Stimulated activated effector memory CD8-positive, alpha-beta T cell treated with anti-CD3 and anti-CD28 coated beads, Interleukin-12 subunit alpha, Interleukin-12 subunit beta, amount 100 ng/mL, for 72 hours (primary cell): ENCODE measurements around the gene TENM4.

ENCODE experiments used
- ATAC-seq: fragments of 150-1000 bp; cut with Tn5 transposase; 2 replicates; pipeline ENCODE4 v1.10.0; 2021
- DNase-seq, 2 donors: peaks; one replicate each; pipeline ENCODE4 v3.0.0; 2021 to 2022; ENCODE audit warnings: low spot score in 2 of 2
- H3K27ac Mint-ChIP-seq: one replicate; pipeline ENCODE4 v1.8.0; 2022; ENCODE audit warnings: mild to moderate bottlenecking, mixed read lengths
- H3K36me3 Mint-ChIP-seq: one replicate; pipeline ENCODE4 v1.8.0; 2022; ENCODE audit warnings: mild to moderate bottlenecking, mixed read lengths
- H3K4me1 Mint-ChIP-seq: one replicate; pipeline ENCODE4 v1.8.0; 2022; ENCODE audit warnings: mixed read lengths
- H3K4me3 Mint-ChIP-seq: one replicate; pipeline ENCODE4 v1.8.0; 2022; ENCODE audit warnings: mild to moderate bottlenecking, mixed read lengths
- H3K9me3 Mint-ChIP-seq: one replicate; pipeline ENCODE4 v1.8.0; 2022; ENCODE audit warnings: mixed read lengths

TENM4 gene

DNA sequence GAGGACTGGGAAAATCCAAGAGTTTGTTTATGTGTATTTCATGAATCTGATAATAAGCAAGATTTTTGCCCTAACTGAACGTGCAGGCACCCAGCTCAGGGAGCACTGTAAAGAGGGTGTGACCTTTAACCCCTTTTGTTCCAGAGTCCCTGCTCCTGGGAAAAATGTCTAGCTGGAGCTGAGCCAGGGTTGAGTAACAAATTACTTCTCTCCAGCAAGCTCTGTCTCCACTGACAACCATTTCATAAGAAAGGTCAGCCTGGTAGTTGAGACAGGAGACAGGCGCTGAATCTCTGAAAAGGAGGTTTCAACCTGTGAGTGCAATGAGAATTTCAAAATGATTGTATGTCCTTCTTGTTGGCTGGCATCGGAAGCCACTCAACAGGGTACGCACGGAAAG is 709.8 kb downstream of the TENM4 start:
- H3K9me3 Mint-ChIP-seq, result no peaks in the 10 kb centered on the region
- no peak overlapping the region for H3K27ac Mint-ChIP-seq
- no peaks in the 10 kb centered on the region for H3K4me1 Mint-ChIP-seq
- no peak for ATAC-seq
- no peaks in the 10 kb centered on the region for H3K36me3 Mint-ChIP-seq
- no peak for DNase-seq
- no peak overlapping the region for H3K4me3 Mint-ChIP-seq

DNA sequence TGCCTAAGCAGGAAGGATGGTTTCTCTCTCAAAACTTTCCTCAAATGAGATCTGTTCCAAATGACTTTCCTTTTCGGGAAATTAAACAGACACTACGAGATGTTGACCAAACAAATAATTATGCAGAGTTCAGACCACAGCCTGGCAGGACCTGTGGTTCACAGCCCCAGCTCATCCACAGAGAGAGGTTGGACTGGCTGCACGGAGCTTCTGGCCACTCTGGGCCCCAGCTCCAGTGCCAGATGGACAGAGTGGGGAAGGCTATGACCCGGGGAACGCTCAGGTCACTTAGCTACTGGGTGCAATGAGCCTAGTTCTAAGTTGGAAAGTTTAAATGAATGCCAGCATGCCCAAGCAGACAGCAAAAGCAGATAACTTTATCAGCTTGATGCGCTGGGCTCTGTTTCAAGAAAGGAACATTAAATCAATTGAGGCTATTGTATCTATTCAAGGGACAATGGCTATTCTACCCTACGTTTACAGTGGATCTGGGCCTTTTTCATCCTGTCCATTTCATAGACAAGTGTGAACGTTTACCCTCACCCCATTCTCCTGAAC is 710.5 kb downstream of the TENM4 start:
- DNase-seq (no peak), ATAC-seq (no peak)
- Mint-ChIP-seq H3K4me3 (no peak overlapping the region), H3K27ac (no peak overlapping the region), H3K9me3 (no peaks in the 10 kb centered on the region), H3K4me1 (no peaks in the 10 kb centered on the region), H3K36me3 (no peaks in the 10 kb centered on the region)

DNA sequence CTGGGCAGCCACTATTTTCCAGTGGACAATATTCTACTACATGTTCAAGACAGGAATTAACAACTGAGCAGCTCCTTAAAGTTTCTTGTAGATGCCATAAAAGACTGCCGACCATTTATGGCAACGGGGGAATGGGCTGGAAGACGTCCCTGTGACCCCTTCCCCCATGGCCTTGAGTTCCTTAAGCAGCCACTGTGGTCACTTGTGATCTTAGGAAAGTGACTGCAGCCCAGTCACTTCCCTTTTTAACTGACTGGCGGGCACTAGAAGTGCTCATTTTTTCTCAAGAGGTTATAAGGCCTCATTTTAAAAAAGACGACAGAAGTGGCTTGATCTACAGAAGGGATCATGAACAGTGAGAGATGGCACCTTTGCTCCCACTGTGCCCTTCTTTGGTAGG is 713.0 kb downstream of the TENM4 start:
- Mint-ChIP-seq H3K4me1 (no peaks in the 10 kb centered on the region), H3K27ac (no peak overlapping the region), H3K4me3 (no peak overlapping the region), H3K36me3 (no peaks in the 10 kb centered on the region), H3K9me3 (no peaks in the 10 kb centered on the region)
- DNase-seq (no peak), ATAC-seq (no peak)

DNA sequence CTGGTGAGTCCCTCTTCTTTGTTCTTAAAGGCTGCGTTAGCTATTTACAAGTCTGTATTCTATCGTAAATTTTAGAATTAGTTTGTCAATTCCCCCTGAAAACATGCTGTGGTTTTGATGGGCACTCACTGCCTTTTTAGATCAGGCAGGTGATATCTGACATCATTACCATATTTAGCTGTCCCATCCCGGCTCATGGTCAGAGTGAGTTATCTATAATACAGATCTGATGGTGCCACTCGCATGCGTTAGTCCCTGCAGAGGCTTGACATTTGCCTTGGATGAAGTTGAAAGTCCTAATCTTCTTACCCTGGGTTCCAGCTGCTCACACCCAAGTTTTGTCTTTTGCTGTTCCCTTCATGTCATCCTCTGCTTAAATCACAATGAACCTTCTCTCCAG is 715.6 kb downstream of the TENM4 start:
- Mint-ChIP-seq H3K4me3 (no peak overlapping the region), H3K9me3 (no peaks in the 10 kb centered on the region), H3K36me3 (no peaks in the 10 kb centered on the region), H3K4me1 (no peaks in the 10 kb centered on the region), H3K27ac (no peak overlapping the region)
- ATAC-seq (no peak), DNase-seq (no peak)

DNA sequence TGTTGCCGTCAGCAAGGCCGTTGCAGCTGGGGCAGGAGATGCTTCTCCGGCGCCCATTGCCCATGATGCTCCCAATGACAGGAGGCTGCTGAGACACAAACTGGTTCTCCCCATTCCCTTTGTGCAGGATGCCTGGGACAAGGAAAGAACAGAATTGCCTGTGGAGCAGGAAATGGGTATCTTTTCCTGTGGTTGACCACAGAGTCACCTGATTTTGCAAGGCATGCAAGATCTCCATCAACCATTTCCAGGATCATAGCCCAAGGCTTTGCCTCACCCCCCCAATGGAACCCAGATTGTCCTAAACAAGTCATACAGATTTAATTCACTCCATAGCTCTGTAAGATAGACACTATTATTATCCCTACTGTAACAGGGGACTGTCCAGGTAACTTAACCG is 718.0 kb downstream of the TENM4 start:
- no peak overlapping the region for H3K4me3 Mint-ChIP-seq
- H3K4me1 Mint-ChIP-seq, result no peaks in the 10 kb centered on the region
- H3K36me3 Mint-ChIP-seq, result no peaks in the 10 kb centered on the region
- no peak for DNase-seq
- H3K27ac Mint-ChIP-seq, result no peak overlapping the region
- H3K9me3 Mint-ChIP-seq, result no peaks in the 10 kb centered on the region
- no peak for ATAC-seq

DNA sequence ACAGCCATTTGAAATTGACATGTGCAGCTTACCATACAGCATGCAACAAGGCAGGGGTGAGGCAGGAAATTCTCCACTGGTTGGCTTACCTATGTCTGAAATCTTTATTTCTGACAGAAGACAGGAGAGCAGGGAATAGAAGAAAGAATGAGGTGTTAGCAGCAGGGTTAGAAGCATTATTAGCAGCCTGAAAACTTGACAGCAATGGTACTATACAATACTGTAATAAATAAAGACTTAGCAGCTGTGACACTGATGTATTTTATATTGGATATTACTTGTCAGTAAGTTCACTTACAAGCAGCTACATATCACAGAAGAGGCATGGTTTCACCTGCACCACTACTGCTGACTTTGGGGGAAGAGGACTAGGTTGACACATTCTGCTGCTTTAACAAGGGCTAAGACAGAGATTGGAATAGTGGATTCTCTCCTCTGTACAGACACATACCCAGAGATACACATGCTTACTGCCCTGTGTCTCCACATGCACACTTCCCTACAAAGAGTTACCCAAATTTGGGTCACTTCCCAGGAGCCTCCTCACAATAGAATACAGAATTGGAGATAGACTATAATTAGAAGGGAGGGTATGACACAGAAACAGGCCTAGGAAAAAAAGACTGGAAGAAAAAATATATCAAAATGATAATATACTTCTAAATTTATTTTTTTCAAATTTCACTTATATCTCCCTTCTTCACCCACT is 720.4 kb downstream of the TENM4 start:
- no peak for DNase-seq
- no peaks in the 10 kb centered on the region for H3K36me3 Mint-ChIP-seq
- no peak for ATAC-seq
- H3K9me3 Mint-ChIP-seq, result no peaks in the 10 kb centered on the region
- no peak overlapping the region for H3K4me3 Mint-ChIP-seq
- H3K27ac Mint-ChIP-seq, result no peak overlapping the region
- no peaks in the 10 kb centered on the region for H3K4me1 Mint-ChIP-seq

DNA sequence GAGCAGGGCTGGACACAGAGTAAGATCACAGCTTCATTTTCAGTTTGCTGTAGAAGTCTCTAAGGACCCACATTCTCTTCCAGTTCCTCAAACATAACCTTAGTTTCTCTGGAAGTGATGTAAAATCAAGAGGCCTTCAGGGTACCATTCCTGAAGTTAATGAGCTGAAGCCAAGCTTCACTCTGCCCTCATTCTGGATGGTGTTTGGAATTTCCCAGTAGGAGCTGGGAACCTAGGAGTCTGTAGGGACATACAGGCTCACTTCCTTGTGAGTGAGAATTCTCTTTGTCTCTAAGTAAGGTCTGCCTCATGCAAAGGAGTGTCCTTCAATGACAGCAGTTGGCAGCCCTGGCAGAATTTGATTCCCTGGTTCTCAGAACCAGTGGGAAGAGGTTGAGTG is 723.8 kb downstream of the TENM4 start:
- Mint-ChIP-seq H3K4me1 (no peaks in the 10 kb centered on the region), H3K36me3 (no peaks in the 10 kb centered on the region), H3K27ac (no peak overlapping the region), H3K4me3 (no peak overlapping the region), H3K9me3 (no peaks in the 10 kb centered on the region)
- DNase-seq (no peak), ATAC-seq (no peak)

DNA sequence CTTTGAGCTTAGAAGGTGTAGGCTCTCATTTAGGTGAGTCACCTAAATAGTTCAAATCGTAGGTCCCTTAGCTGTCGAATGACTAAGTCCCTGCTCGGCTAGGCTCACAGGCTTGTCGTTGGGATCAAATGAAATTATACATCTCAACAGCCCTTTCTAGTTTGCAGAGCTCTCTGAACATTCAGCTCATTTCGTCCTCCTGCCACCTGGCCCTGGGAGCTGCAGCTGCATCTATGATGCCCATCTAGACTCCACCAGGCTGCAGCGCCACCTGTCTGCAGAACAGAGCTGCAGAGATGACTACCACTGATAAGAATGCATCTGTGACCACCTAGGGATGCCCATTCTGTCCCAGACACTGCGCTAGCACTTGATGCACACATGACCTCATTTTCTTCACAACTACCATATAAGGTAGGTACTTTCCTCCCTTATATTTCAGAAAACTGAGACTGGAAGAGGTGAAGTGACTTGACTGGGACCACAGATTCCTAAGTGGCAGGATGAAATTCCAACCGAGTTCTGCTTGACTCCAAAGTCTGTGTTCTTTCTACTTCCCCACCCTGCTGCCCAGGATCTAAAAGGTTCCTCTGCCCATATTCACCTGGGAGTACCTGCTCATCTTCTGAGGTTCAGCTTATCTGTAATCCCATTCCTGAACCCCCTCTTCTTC is 725.1 kb downstream of the TENM4 start:
- Mint-ChIP-seq H3K27ac (no peak overlapping the region), H3K9me3 (no peaks in the 10 kb centered on the region), H3K36me3 (no peaks in the 10 kb centered on the region), H3K4me3 (no peak overlapping the region), H3K4me1 (no peaks in the 10 kb centered on the region)
- DNase-seq (peak; percentile 9 to 57), ATAC-seq (peak; percentile 58)

DNA sequence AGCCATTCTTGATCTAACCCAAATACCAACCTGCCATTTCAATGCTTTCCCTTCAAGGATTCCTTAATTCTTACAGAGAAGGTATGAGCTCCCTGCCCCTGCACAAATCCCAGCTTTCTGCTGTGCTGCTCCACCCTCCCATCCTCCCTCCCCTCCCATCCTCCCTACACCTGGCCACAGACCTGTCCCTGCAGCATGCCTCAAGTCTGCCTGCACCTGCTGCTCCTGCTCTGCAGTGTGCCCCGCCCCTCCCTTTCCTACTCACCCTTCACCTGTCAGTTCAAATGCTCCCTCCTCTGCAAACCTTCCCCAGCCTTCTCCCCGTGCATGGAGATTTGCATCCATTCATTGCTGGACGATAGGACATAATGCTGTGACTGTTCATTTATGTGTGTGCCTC is 726.3 kb downstream of the TENM4 start:
- Mint-ChIP-seq H3K4me3 (no peak overlapping the region), H3K9me3 (no peaks in the 10 kb centered on the region), H3K36me3 (no peaks in the 10 kb centered on the region), H3K27ac (no peak overlapping the region), H3K4me1 (no peaks in the 10 kb centered on the region)
- DNase-seq (no peak), ATAC-seq (no peak)

DNA sequence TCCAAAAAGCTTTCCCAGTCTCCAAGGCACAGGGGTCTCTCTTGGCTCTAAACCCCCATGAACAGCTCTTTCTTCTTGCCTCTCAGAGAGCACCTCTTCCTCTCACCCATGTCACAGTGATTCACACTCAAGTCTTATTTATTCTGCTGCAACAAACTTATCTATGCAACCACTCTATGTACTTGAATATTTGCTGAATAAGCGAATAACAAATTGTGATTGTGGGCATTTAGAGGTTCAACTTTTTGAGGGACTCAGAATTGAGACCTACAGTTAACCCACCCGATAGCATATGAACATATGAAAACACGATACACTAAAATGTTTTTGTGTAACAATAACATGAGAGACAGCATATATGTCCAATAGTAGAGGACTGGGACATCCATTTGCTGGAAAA is 729.1 kb downstream of the TENM4 start:
- ATAC-seq (no peak), DNase-seq (no peak)
- Mint-ChIP-seq H3K4me1 (no peaks in the 10 kb centered on the region), H3K27ac (no peak overlapping the region), H3K4me3 (no peak overlapping the region), H3K36me3 (no peaks in the 10 kb centered on the region), H3K9me3 (no peaks in the 10 kb centered on the region)

DNA sequence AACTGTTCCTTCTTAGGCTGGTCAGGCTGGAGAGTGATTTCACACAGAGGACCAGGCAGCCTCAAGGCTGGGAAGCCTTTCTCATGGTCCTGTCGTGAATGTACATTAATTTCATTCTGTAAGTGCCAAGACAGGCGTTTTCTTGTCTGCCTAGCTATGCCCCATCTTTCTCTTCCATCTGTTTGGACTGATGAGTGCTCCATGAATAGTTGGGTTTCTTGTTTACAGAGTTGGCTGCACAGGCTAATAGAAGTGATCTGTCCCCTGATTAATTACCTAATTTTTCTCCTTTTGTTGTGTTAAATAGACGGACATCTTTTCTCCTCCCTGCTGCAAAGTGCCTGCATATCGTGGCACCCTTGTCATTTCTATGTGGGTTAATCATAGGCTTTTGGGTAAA is 730.4 kb downstream of the TENM4 start:
- H3K27ac Mint-ChIP-seq, result no peak overlapping the region
- no peak for DNase-seq
- H3K4me1 Mint-ChIP-seq, result no peaks in the 10 kb centered on the region
- ATAC-seq, result no peak
- H3K9me3 Mint-ChIP-seq, result no peaks in the 10 kb centered on the region
- no peak overlapping the region for H3K4me3 Mint-ChIP-seq
- no peaks in the 10 kb centered on the region for H3K36me3 Mint-ChIP-seq

DNA sequence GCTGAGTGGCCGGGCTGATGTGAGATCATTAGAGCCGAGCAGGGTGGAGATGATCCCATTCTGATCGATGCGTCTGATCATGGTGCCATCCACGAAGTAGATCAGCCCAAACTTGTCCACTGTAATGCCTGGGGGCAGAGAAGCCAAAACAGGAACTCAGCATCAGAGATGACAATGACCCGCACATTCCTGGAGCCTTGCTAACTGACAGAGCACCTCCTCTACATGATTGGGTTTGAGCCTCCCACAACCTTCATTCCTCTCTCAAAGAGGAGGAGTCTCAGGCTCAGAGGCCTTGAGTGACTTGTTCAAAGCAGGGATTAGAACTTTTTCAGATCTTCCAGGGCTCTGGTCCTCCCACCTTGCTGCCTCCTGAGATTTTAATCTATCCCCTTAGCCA is 732.4 kb downstream of the TENM4 start:
- no peak overlapping the region for H3K4me3 Mint-ChIP-seq
- DNase-seq (no peak), ATAC-seq (no peak)
- H3K36me3 Mint-ChIP-seq, result no peaks in the 10 kb centered on the region
- no peaks in the 10 kb centered on the region for H3K4me1 Mint-ChIP-seq
- no peaks in the 10 kb centered on the region for H3K9me3 Mint-ChIP-seq
- no peak overlapping the region for H3K27ac Mint-ChIP-seq

DNA sequence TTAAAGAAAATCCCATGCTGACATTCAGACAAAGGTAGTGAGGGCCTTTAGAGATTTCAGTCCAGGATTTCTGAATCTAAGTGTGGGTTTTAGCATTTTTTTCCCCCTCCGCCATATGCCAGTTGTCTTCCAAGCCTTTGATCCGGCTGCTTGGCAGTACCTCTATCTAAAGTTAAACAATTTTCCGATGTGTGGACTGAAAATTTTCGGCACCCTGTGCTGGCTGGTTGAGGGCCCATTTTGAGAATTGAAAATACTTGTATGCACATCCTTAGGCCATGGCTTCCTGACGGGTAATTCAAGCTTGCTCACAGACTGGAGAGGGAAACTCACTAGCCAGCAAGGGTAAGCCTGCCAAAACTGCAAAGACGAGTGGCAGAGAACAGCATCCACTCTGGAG is 734.3 kb downstream of the TENM4 start:
- no peak for ATAC-seq
- Mint-ChIP-seq H3K4me3 (no peak overlapping the region), H3K36me3 (no peaks in the 10 kb centered on the region), H3K27ac (no peak overlapping the region), H3K9me3 (no peaks in the 10 kb centered on the region), H3K4me1 (no peaks in the 10 kb centered on the region)
- DNase-seq, result no peak

DNA sequence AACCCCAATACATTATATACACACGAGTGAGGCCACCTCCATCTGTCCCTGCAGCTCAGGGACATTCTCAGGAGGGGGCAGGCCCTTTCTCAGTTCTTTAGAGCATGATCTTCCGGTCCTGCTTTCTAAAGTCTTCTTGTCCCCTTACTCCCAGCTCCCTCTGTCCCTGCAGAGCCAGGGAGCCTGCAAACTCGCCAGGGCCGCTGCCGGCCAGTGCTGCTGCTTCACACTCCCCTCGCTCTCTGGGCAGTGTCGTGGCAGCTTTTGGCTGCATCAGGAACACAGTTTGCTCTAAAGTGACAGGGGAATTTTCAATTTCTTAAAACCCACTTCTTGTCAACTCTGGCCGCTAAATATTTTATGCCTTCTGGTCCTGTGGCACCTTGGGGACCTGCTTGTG is 736.0 kb downstream of the TENM4 start:
- Mint-ChIP-seq H3K4me1 (no peaks in the 10 kb centered on the region), H3K4me3 (no peak overlapping the region), H3K9me3 (no peaks in the 10 kb centered on the region), H3K27ac (no peak overlapping the region), H3K36me3 (no peaks in the 10 kb centered on the region)
- ATAC-seq, result no peak
- DNase-seq, result no peak

DNA sequence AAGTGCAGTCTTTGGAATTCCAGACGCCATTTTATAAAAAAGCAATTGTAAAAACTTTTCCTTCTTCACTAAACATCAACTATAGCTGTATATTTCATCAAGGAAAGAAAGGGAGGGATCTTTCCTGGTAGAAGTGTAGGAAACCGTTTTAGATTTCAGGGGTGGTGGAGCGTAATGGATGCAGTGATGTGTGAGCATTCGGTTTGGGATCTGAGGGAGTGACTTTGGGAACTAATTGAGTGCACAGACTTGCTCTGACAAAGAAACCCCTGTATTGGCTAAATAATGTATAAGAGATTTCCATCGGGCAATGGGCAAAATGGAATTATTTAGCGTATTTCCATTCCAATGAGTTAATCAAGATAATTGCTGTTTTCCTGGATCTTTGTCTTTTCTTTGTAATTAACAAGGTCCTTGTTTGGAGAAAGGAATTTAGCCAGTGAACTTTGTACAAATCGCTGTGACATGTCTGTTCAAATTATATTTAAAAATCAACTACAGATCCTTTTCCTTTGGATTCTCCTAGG is 741.2 kb downstream of the TENM4 start:
- DNase-seq, result no peak
- H3K36me3 Mint-ChIP-seq, result no peaks in the 10 kb centered on the region
- no peak overlapping the region for H3K4me3 Mint-ChIP-seq
- no peak overlapping the region for H3K27ac Mint-ChIP-seq
- H3K9me3 Mint-ChIP-seq, result no peaks in the 10 kb centered on the region
- no peak for ATAC-seq
- H3K4me1 Mint-ChIP-seq, result no peaks in the 10 kb centered on the region

DNA sequence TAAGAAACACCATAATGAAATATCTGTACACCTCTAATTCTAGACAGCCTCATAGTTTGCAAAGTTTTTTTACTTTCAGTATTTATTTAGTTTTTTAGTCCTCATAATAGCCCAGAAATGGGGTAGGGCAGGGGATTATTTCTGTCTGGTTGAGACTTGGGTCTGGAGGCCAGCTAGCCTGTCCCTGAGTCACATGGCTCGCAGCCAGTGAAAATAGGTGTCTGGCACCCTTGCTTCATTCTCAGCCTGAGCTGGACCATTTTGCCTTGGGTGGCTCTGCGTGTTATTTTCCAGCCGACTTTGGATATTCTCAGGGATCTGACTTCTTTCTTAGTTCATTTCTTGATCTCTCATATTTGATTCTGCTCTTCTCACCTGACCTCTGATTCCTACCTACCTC is 742.2 kb downstream of the TENM4 start:
- no peak overlapping the region for H3K27ac Mint-ChIP-seq
- no peaks in the 10 kb centered on the region for H3K4me1 Mint-ChIP-seq
- H3K4me3 Mint-ChIP-seq, result no peak overlapping the region
- H3K36me3 Mint-ChIP-seq, result no peaks in the 10 kb centered on the region
- no peaks in the 10 kb centered on the region for H3K9me3 Mint-ChIP-seq
- ATAC-seq, result no peak
- DNase-seq, result no peak
